Testis (tissue), 3 donors: ENCODE results near the gene TBC1D1. TPM values are rescaled to one million over a fixed set of nuclear protein-coding genes. Genes with fewer than 3 reads are reported as not detected.
A peak's percentile ranks its signal among the peaks of the same experiment; 100 is the strongest.

ENCODE experiments used
- DNase-seq: peaks from one replicate; pipeline ENCODE4 v3.0.0-alpha.2; 2019
- H3K27ac ChIP-seq, 2 donors: fragments of 200-600 bp; sonication (generic); one replicate each; pipeline ENCODE4 v1.5.1; 2019
- H3K27me3 ChIP-seq: fragments of 200-600 bp; sonication (generic); one replicate; pipeline ENCODE4 v1.5.1; 2019
- H3K36me3 ChIP-seq: fragments of 200-600 bp; sonication (generic); one replicate; pipeline ENCODE4 v1.5.1; 2017; ENCODE audit warnings: low read depth; ENCODE audit errors: missing control alignments
- H3K4me1 ChIP-seq: fragments of 200-600 bp; sonication (generic); one replicate; pipeline ENCODE4 v1.5.1; 2019
- H3K4me3 ChIP-seq, 2 donors: fragments of 200-600 bp; sonication (generic); one replicate each; pipeline ENCODE4 v1.5.1; 2017 to 2019
- H3K9me3 ChIP-seq: fragments of 200-600 bp; sonication (generic); one replicate; pipeline ENCODE4 v1.5.1; 2017
- CTCF ChIP-seq, 3 experiments: fragments of 450-650 bp in 2 of 3; fragments of 200-600 bp in 1 of 3; sonication (generic) in 1 of 3; IDR thresholded peaks; one replicate each; pipeline ENCODE4 v1.5.1; 2016 to 2019; ENCODE audit warnings: antibody characterized with exemption in 3 of 3, mild to moderate bottlenecking in 2 of 3, moderate library complexity in 1 of 3
- POLR2A ChIP-seq: fragments of 450-650 bp; IDR thresholded peaks from one replicate; pipeline ENCODE4 v1.6.1; 2017; ENCODE audit warnings: antibody characterized with exemption, mild to moderate bottlenecking, moderate library complexity
- WGBS, 2 donors: methylation state at CpG; one replicate each; pipeline ENCODE4 v1.1.5; 2018; 5-methylcytosine and 5-hydroxymethylcytosine counted together
- intact Hi-C: fragments of 100-400 bp; cut with DNase I; formaldehyde crosslinking; loops from one replicate; pipeline ENCODE4 v1.15.1; 2023; ENCODE audit warnings: low total_unique reads
- polyA plus RNA-seq: library from polyadenylated mRNA; stranded (reverse); fragments of 350-450 nt; fragmentation: Illumina TruSeq; extraction: RNeasy Lipid Tissue Mini Kit (QIAGEN cat#74804); gene quantifications from one replicate; pipeline ENCODE4 v1.2.3, GENCODE V29; 2014; ENCODE audit warnings: low read depth, low replicate concordance; ENCODE audit not compliant: insufficient read depth
- total RNA-seq, 2 donors: library from RNA; depleted of rRNA; stranded (reverse); fragments of >200 nt; gene quantifications; one replicate each; pipeline ENCODE4 v1.2.3, GENCODE V29; 2016

Gene TBC1D1
- total and polyA plus RNA-seq, 3 donors from 2014 or later = 130 to 208 (median 167) TPM

GRCh38 chr4:38152721-38153386 lies 262.0 kb downstream of the TBC1D1 start:
- intact Hi-C loops = no loop called here
- TF ChIP-seq POLR2A (no peak), CTCF (IDR thresholded peaks at IDR 0.05) (no peak)
- no peaks in the 10 kb centered on the region for H3K4me1 ChIP-seq

GRCh38 chr4:38153387-38153760 lies 262.5 kb downstream of the TBC1D1 start:
- no peak overlapping the region for H3K27ac ChIP-seq
- no peaks in the 10 kb centered on the region for H3K36me3 ChIP-seq
- 79 to 93% methylated on average over 2 of the region's 2 CpGs for WGBS, 2 donors
- no peak for DNase-seq
- intact Hi-C loops = no loop called here
- H3K4me1 ChIP-seq = no peaks in the 10 kb centered on the region
- no peak overlapping the region for H3K4me3 ChIP-seq
- TF ChIP-seq POLR2A = no peak
- no peak for TF ChIP-seq CTCF (IDR thresholded peaks at IDR 0.05)
- no peaks in the 10 kb centered on the region for H3K9me3 ChIP-seq
- H3K27me3 ChIP-seq = no peaks in the 10 kb centered on the region

More at GRCh38 chr4:38152721-38153386, 262.0 kb downstream of the TBC1D1 start:
- Histone ChIP-seq H3K27ac (no peak overlapping the region), H3K9me3 (no peaks in the 10 kb centered on the region), H3K36me3 (no peaks in the 10 kb centered on the region), H3K4me3 (no peak overlapping the region), H3K27me3 (no peaks in the 10 kb centered on the region)
- WGBS, 2 donors = 67 to 69% methylated on average over 7 of the region's 7 CpGs
- DNase-seq = no peak

- Histone ChIP-seq H3K4me1 (no peaks in the 10 kb centered on the region), H3K9me3 (no peaks in the 10 kb centered on the region), H3K36me3 (no peaks in the 10 kb centered on the region), H3K27ac (no peak overlapping the region), H3K4me3 (no peak overlapping the region), H3K27me3 (no peaks in the 10 kb centered on the region)
- TF ChIP-seq CTCF (IDR thresholded peaks at IDR 0.05) = no peak
- TF ChIP-seq POLR2A = no peak
- 54 to 68% methylated on average over 5 of the region's 5 CpGs for WGBS, 2 donors
- intact Hi-C loops = no loop called here
- DNase-seq = no peak
Observed at GRCh38 chr4:38154252-38154651, 263.4 kb downstream of the TBC1D1 start.

- DNase-seq = peak; percentile 36
- no peaks in the 10 kb centered on the region for H3K36me3 ChIP-seq
- no peak overlapping the region for H3K27ac ChIP-seq
- WGBS, 2 donors = 67 to 70% methylated on average over 15 to 17 of the region's 17 CpGs
- H3K4me3 ChIP-seq = no peak overlapping the region
- no peaks in the 10 kb centered on the region for H3K9me3 ChIP-seq
- no peaks in the 10 kb centered on the region for H3K4me1 ChIP-seq
- H3K27me3 ChIP-seq = no peaks in the 10 kb centered on the region
- intact Hi-C loops = no loop called here
- TF ChIP-seq POLR2A (no peak), CTCF (IDR thresholded peaks at IDR 0.05) (no peak)
Observed at GRCh38 chr4:38154681-38155588, 264.1 kb downstream of the TBC1D1 start.
